Testis (tissue), 3 donors: ENCODE results near the gene ZNF277. TPM values are rescaled to one million over a fixed set of nuclear protein-coding genes. Genes with fewer than 3 reads are reported as not detected.

Experiments used
- DNase-seq: peaks from one replicate; pipeline ENCODE4 v3.0.0-alpha.2; 2019
- H3K27ac ChIP-seq, 2 donors: fragments of 200-600 bp; sonication (generic); one replicate each; pipeline ENCODE4 v1.5.1; 2019
- H3K27me3 ChIP-seq: fragments of 200-600 bp; sonication (generic); one replicate; pipeline ENCODE4 v1.5.1; 2019
- H3K36me3 ChIP-seq: fragments of 200-600 bp; sonication (generic); one replicate; pipeline ENCODE4 v1.5.1; 2017; ENCODE audit warnings: low read depth; ENCODE audit errors: missing control alignments
- H3K4me1 ChIP-seq: fragments of 200-600 bp; sonication (generic); one replicate; pipeline ENCODE4 v1.5.1; 2019
- H3K4me3 ChIP-seq, 2 donors: fragments of 200-600 bp; sonication (generic); one replicate each; pipeline ENCODE4 v1.5.1; 2017 to 2019
- H3K9me3 ChIP-seq: fragments of 200-600 bp; sonication (generic); one replicate; pipeline ENCODE4 v1.5.1; 2017
- CTCF ChIP-seq, 3 experiments: fragments of 450-650 bp in 2 of 3; fragments of 200-600 bp in 1 of 3; sonication (generic) in 1 of 3; IDR thresholded peaks; one replicate each; pipeline ENCODE4 v1.5.1; 2016 to 2019; ENCODE audit warnings: antibody characterized with exemption in 3 of 3, mild to moderate bottlenecking in 2 of 3, moderate library complexity in 1 of 3
- POLR2A ChIP-seq: fragments of 450-650 bp; IDR thresholded peaks from one replicate; pipeline ENCODE4 v1.6.1; 2017; ENCODE audit warnings: antibody characterized with exemption, mild to moderate bottlenecking, moderate library complexity
- WGBS, 2 donors: methylation state at CpG; one replicate each; pipeline ENCODE4 v1.1.5; 2018; 5-methylcytosine and 5-hydroxymethylcytosine counted together
- intact Hi-C: fragments of 100-400 bp; cut with DNase I; formaldehyde crosslinking; loops from one replicate; pipeline ENCODE4 v1.15.1; 2023; ENCODE audit warnings: low total_unique reads
- polyA plus RNA-seq: library from polyadenylated mRNA; stranded (reverse); fragments of 350-450 nt; fragmentation: Illumina TruSeq; extraction: RNeasy Lipid Tissue Mini Kit (QIAGEN cat#74804); gene quantifications from one replicate; pipeline ENCODE4 v1.2.3, GENCODE V29; 2014; ENCODE audit warnings: low read depth, low replicate concordance; ENCODE audit not compliant: insufficient read depth
- total RNA-seq, 2 donors: library from RNA; depleted of rRNA; stranded (reverse); fragments of >200 nt; gene quantifications; one replicate each; pipeline ENCODE4 v1.2.3, GENCODE V29; 2016

The ZNF277 gene
- total and polyA plus RNA-seq, 3 donors from 2014 or later = 13.9 to 15.4 (median 14.6) TPM

DNA sequence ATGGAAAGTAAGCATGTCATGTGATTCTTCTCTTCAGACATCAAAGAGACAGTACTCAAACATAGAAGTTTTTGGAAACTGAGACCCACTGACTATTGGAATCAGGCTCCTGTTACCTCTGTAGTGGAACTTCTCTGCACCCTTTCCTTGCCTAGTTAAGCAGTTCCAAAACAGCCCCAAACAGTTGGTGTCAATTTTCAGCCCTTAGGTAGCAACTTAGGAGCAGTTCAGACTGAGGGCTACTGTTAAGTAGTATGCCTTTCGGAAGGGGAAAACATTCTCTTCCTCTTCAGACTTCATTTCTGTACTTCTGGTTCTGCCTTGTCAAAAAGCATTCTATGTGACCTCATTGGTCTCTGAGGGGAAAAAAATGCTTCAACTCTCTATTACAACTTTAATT lies 85.7 kb downstream of the ZNF277 start:
- DNase-seq = no peak
- H3K27me3 ChIP-seq = no peaks in the 10 kb centered on the region
- H3K4me1 ChIP-seq = no peaks in the 10 kb centered on the region
- TF ChIP-seq POLR2A (no peak), CTCF (IDR thresholded peaks at IDR 0.05) (no peak)
- intact Hi-C loops = no loop called here
- H3K36me3 ChIP-seq = no peaks in the 10 kb centered on the region
- no peak overlapping the region for H3K27ac ChIP-seq
- H3K4me3 ChIP-seq = no peak overlapping the region
- no peaks in the 10 kb centered on the region for H3K9me3 ChIP-seq
- 83 to 88% methylated on average over 1 of the region's 1 CpG for WGBS, 2 donors

- H3K27me3 ChIP-seq = no peaks in the 10 kb centered on the region
- H3K4me1 ChIP-seq = no peaks in the 10 kb centered on the region
- DNase-seq = no peak
- TF ChIP-seq CTCF (IDR thresholded peaks at IDR 0.05) (no peak), POLR2A (no peak)
- H3K4me3 ChIP-seq = no peak overlapping the region
- H3K36me3 ChIP-seq = no peaks in the 10 kb centered on the region
- H3K9me3 ChIP-seq = no peaks in the 10 kb centered on the region
- intact Hi-C loops = no loop called here
- 90 to 93% methylated on average over 4 of the region's 4 CpGs for WGBS, 2 donors
- H3K27ac ChIP-seq = no peak overlapping the region
Measured at GRCh38 chr7:112293416-112293815, 86.9 kb downstream of the ZNF277 start.

DNA sequence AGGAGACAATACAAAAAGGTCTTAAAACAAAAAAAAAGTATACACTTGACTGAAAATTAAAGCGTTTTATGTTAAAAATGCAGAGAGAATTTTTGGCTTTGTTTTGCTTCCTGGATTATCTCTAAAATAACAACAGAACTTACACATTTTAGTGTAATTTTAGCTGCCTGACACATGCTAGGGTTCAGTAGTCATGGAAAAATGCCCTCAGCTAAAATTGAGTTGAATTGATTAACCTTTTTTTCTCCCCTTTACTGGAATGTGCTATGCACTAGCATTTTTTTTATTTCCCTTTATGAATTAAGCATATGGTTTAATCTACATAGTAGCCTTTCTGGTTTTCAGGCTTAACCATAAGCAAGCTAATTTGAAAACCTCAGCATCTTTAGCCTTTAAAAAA lies 89.9 kb downstream of the ZNF277 start:
- H3K36me3 ChIP-seq = no peaks in the 10 kb centered on the region
- H3K27ac ChIP-seq = no peak overlapping the region
- no peak for TF ChIP-seq CTCF (IDR thresholded peaks at IDR 0.05)
- no peaks in the 10 kb centered on the region for H3K4me1 ChIP-seq
- intact Hi-C loops = no loop called here
- no peak for DNase-seq
- WGBS, 2 donors = 38 to 56% methylated on average over 1 of the region's 1 CpG
- H3K4me3 ChIP-seq = no peak overlapping the region
- no peaks in the 10 kb centered on the region for H3K27me3 ChIP-seq
- no peaks in the 10 kb centered on the region for H3K9me3 ChIP-seq

DNA sequence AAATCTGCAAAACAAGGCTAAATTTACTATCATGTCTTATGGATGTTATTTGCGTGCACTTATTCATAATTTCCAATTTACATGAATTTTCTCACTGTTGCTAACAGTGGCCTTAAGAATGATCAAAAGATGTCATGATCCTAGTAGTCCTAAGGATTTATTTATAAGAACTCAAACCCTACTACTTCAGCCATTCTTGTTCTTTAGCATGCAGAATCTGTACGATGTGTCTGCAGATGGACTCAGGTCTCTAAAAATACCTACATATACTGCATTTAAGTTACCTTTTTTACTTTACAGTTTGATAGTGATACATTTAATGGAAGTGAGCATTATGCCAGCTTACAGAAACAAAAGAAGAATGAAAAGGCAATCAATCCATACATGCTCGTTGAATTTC lies 91.2 kb downstream of the ZNF277 start:
- intact Hi-C loops = no loop called here
- no peak overlapping the region for H3K27ac ChIP-seq
- no peaks in the 10 kb centered on the region for H3K36me3 ChIP-seq
- H3K4me3 ChIP-seq = no peak overlapping the region
- H3K9me3 ChIP-seq = no peaks in the 10 kb centered on the region
- WGBS, 2 donors = 92 to 99% methylated on average over 3 of the region's 3 CpGs
- H3K27me3 ChIP-seq = no peaks in the 10 kb centered on the region
- H3K4me1 ChIP-seq = no peaks in the 10 kb centered on the region
- no peak for TF ChIP-seq POLR2A
- TF ChIP-seq CTCF (IDR thresholded peaks at IDR 0.05) = no peak
- no peak for DNase-seq

DNA sequence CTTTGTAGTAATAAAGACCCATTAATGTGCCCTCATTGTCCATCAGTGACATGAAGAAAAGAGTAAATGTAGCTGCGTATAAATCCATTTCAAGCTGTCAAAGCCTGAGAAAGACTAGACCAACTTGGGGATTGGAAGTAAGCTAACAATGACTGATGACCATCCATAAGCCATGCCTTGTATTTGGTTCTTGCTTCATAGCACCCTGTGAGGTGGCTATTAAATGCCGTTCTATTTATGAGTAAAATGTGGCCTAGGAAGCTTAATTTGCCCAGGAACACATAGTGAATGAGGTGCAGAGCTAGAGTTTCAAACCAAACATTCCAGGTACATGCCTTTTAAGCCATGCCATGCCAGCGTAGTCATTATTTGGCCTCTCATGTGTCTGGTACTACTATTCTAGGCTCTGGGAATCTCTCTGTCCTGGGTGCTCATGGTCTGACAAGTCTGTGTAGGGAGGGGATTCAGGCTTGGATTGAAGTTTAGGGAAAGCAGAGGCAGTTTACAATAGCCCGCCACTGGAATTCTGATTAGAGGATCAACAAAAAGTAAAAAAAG lies 92.1 kb downstream of the ZNF277 start:
- intact Hi-C loops = no loop called here
- 72 to 86% methylated on average over 4 of the region's 4 CpGs for WGBS, 2 donors
- no peaks in the 10 kb centered on the region for H3K9me3 ChIP-seq
- no peak for DNase-seq
- H3K27me3 ChIP-seq = no peaks in the 10 kb centered on the region
- no peaks in the 10 kb centered on the region for H3K36me3 ChIP-seq
- TF ChIP-seq POLR2A (no peak), CTCF (IDR thresholded peaks at IDR 0.05) (no peak)
- no peak overlapping the region for H3K4me3 ChIP-seq
- H3K27ac ChIP-seq = no peak overlapping the region
- H3K4me1 ChIP-seq = no peaks in the 10 kb centered on the region
